Activated CD4-positive, alpha-beta T cell treated with anti-CD3 and anti-CD28 coated beads for 36 hours (primary cell): ENCODE results near the gene ARHGDIA. TPM values are rescaled to one million over a fixed set of nuclear protein-coding genes. Genes with fewer than 3 reads are reported as not detected.
"Not testable (repeated sequence)": the region's sequence is repeated elsewhere in the genome, so short reads cannot be mapped to it uniquely, and the experiment has no call there.

Source experiments
- ATAC-seq: fragments of 200-7000 bp; cut with Tn5 transposase; one replicate; pipeline ENCODE4 v1.10.0; 2021; ENCODE audit warnings: mild to moderate bottlenecking, moderate library complexity
- CTCF ChIA-PET: fragments of 350-600 bp; sonication (Branson Sonifier 250); formaldehyde crosslinking; loops from one replicate; lab custom pipeline; 2021; ENCODE audit warnings: antibody characterized with exemption; lab: Charles Lee
- POLR2A ChIA-PET: fragments of 350-600 bp; sonication (Branson Sonifier 250); formaldehyde crosslinking; loops from one replicate; lab custom pipeline; 2021; ENCODE audit warnings: antibody characterized with exemption, inconsistent platforms; lab: Charles Lee
- DNase-seq: peaks from one replicate; pipeline ENCODE4 v3.0.0-alpha.2; 2020
- H3K27ac Mint-ChIP-seq: one replicate; pipeline ENCODE4 v1.8.0; 2021; ENCODE audit warnings: mixed read lengths
- H3K27me3 Mint-ChIP-seq: one replicate; pipeline ENCODE4 v1.8.0; 2021; ENCODE audit warnings: mixed read lengths
- H3K36me3 Mint-ChIP-seq: one replicate; pipeline ENCODE4 v1.8.0; 2021; ENCODE audit warnings: low read depth, mixed read lengths
- H3K4me1 Mint-ChIP-seq: one replicate; pipeline ENCODE4 v1.8.0; 2021; ENCODE audit warnings: mixed read lengths
- H3K4me3 Mint-ChIP-seq: one replicate; pipeline ENCODE4 v1.8.0; 2021; ENCODE audit warnings: mild to moderate bottlenecking, moderate library complexity, mixed read lengths
- H3K9me3 Mint-ChIP-seq: one replicate; pipeline ENCODE4 v1.8.0; 2021; ENCODE audit warnings: low read depth, mixed read lengths
- intact Hi-C, 2 experiments: fragments of 100-400 bp; cut with DNase I in 1 of 2; cut with micrococcal nuclease in 1 of 2; formaldehyde crosslinking; loops; one replicate each; pipeline versions ENCODE4 v1.14.2 to v1.15.1; 2022 to 2024; cut with DNase I, micrococcal nuclease
- total RNA-seq, 2 experiments: library from RNA; stranded (reverse); gene quantifications; one replicate each; pipeline ENCODE4 v1.2.3, GENCODE V29; 2021

The ARHGDIA gene
- total RNA-seq = 100 to 1,000 TPM; 513 to 661 TPM

DNA sequence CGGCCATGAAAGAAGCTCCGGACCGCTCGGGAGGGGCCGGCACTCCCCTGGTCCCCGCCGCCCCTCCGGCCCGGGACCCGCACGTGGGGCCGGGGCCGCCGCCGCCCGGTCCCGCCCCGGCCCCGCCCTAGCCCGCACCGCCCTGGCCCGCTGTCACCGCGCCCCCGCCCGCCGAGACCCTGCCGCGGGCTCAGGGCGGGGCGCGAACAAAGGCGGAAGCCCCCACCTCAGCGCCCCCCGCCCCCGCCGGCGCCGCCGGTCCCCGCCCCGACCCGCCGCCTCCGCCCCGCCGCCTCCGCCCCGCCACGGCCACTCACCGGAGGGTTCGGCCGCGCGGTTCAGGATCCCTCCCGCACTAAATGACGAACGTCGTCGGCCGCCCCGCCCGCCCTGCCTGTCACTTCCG lies at the start of gene ARHGDIA:
Gene ARHGDIA (minus strand): TSS at position 357 of the 406 bp plus-strand sequence. CDS start 1,407 bp downstream, outside the sequence.
- DNase-seq (no peak), ATAC-seq (peak; percentile 45)
- H3K4me1 Mint-ChIP-seq = peaks cover 34% of the 10 kb centered on the region
- intact Hi-C loops = loop anchor here (1.0 to 2.0 kb wide), 11 partner anchors 10 to 626 kb away; partner anchors contain the start of genes ALYREF (in 2 of the 2), ANAPC11 (in 2 of the 2), ASPSCR1 (in 1 of the 2) and FASN (in 1 of the 2)
- no peaks in the 10 kb centered on the region for H3K9me3 Mint-ChIP-seq
- no peaks in the 10 kb centered on the region for H3K27me3 Mint-ChIP-seq
- peaks cover 33% of the 10 kb centered on the region for H3K36me3 Mint-ChIP-seq
- H3K27ac Mint-ChIP-seq = peak within 1 kb of the TSS; percentile 92
- H3K4me3 Mint-ChIP-seq = peak within 1 kb of the TSS; percentile 87
- CTCF ChIA-PET = interaction anchor here (2.6 kb wide), 1 partner anchor 15 kb away, joined by 14 read pairs; no protein-coding TSS in a partner anchor
- POLR2A ChIA-PET = interaction anchor here (1.2 kb wide), 1 partner anchor 46 kb away, joined by 6 read pairs; no protein-coding TSS in a partner anchor

DNA sequence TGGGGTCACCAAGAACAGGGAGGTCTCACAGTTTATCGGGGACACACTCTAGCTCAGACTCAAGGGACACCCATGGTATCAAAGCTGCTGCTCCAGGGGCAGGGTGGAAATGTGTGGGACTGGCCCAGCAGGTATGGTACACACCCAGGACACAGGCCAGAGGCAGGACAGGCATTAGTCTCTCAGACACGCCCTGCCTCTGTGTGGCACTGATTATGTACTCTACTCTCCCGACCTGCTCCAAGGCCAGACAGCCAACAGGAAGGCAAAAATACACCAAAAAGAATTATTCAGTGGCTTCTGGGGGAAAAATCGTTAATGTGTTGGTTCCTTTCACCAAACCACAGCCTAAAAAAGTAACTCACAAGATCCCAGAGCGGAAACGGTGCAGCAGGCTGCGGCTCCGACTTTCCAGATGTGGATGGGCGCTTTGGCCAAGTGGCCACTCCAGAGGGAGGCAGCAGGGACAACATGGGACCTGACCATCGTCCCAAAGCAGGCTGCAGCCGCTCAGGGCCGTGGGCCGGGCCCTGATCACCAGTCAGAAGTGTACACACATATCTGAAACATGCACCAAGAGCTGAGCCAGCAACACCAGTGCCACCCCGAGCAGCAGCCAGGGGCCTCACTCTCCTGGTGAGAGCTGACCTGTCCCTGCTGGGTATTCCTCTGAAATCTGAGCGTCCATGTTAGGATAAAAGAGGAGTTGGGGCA lies 47.9 kb upstream of the ARHGDIA start:
- POLR2A ChIA-PET = no interaction called here
- Mint-ChIP-seq H3K36me3 (peaks cover 33% of the 10 kb centered on the region), H3K27me3 (no peaks in the 10 kb centered on the region), H3K9me3 (no peaks in the 10 kb centered on the region), H3K4me1 (peaks cover 27% of the 10 kb centered on the region), H3K4me3 (peak overlapping the region; percentile 85), H3K27ac (peak overlapping the region; percentile 58)
- no peak for DNase-seq
- CTCF ChIA-PET = no interaction called here
- intact Hi-C loops = loop anchor here in 1 of 2 experiments (1.0 to 10.0 kb wide), 8 partner anchors 8 to 536 kb away; partner anchors contain the start of genes ALYREF, ANAPC11, ASPSCR1 and CYBC1
- no peak for ATAC-seq

DNA sequence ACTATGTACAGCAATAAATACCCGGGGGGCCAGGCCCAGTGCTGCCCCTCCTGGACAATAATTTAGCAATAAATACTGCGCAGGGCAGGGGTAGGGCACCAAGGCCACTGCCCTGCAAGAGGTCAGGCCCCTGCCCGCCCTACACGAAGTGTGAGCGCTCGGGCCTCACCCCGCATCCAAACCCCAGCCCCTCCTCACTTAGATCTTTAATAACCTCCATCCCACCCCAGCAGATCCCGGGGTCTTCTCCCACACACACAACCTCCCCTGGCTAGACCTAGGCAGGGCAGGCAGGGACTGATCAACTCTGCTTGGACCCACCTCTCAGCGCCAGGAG lies 47.2 kb upstream of the ARHGDIA start:
- CTCF ChIA-PET, H3K27me3 Mint-ChIP-seq, H3K9me3 Mint-ChIP-seq, DNase-seq, POLR2A ChIA-PET: not testable (repeated sequence)
- ATAC-seq = peak; percentile 25
- Mint-ChIP-seq H3K4me3 (peak overlapping the region; percentile 85), H3K4me1 (peaks cover 25% of the 10 kb centered on the region), H3K27ac (peak overlapping the region; percentile 58), H3K36me3 (peaks cover 38% of the 10 kb centered on the region)
- intact Hi-C loops = loop anchor here in 1 of 2 experiments (1.0 to 10.0 kb wide), 8 partner anchors 9 to 536 kb away; partner anchors contain the start of genes ALYREF, ANAPC11, ASPSCR1 and CYBC1

DNA sequence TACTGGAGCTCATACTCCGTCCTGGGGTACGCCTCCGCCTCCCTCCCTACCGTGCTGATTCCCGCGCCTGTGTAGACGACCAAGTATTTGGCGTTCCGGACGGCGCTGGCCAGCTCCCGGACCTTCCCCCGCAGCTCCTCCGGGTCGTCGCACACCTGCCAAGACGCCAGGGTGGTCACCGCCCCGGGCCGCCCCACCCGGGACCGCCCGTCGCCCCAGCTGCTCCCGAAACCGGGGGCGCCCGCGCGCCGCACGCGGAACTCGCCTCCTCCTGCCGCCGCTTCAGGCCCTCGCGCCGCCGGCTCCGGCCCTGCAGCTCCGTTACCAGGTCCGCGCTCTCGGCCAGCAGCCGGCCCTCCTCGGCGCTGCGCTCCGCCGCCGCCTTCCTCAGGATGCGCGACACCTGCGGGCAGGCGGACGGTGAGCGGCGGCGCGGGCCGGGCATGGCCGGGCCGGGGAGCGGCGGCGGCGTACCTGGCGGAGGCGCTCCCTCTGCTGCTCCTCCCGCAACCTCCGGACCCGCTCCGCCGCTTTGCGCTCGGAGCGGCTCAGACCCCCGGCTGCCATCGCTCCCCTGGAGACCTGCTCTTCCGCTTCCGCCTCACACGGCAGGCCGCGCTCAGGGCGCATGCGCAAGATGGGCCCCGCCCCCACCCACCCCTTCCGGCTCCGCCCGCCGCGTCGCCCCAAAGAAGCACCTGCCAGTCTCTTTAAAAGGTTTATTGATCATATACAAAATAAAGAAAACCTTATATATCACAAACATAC lies 46.6 kb upstream of the ARHGDIA start, which contains the start of gene SIRT7:
Gene SIRT7 (minus strand): TSS at position 612 of the 768 bp plus-strand sequence. CDS start 45 bp downstream, at position 567.
- ChIA-PET CTCF (interaction anchor here (0.6 to 1.2 kb wide), 4 partner anchors 35 to 46 kb away, joined by 4 read pairs; no protein-coding TSS in a partner anchor), POLR2A (interaction anchor here (0.8 to 1.1 kb wide), 2 partner anchors 48 to 105 kb away, joined by 3 to 6 read pairs; partner anchors contain the start of gene CENPX)
- Mint-ChIP-seq H3K4me3 (peak within 1 kb of the TSS; percentile 85), H3K9me3 (no peaks in the 10 kb centered on the region), H3K27ac (peak within 1 kb of the TSS; percentile 82), H3K27me3 (no peaks in the 10 kb centered on the region), H3K36me3 (peaks cover 42% of the 10 kb centered on the region), H3K4me1 (peaks cover 23% of the 10 kb centered on the region)
- intact Hi-C loops = loop anchor here in 1 of 2 experiments (1.0 to 10.0 kb wide), 8 partner anchors 10 to 537 kb away; partner anchors contain the start of genes ALYREF, ANAPC11, ASPSCR1 and CYBC1
- DNase-seq (peak; percentile 90), ATAC-seq (peak; percentile 87)

DNA sequence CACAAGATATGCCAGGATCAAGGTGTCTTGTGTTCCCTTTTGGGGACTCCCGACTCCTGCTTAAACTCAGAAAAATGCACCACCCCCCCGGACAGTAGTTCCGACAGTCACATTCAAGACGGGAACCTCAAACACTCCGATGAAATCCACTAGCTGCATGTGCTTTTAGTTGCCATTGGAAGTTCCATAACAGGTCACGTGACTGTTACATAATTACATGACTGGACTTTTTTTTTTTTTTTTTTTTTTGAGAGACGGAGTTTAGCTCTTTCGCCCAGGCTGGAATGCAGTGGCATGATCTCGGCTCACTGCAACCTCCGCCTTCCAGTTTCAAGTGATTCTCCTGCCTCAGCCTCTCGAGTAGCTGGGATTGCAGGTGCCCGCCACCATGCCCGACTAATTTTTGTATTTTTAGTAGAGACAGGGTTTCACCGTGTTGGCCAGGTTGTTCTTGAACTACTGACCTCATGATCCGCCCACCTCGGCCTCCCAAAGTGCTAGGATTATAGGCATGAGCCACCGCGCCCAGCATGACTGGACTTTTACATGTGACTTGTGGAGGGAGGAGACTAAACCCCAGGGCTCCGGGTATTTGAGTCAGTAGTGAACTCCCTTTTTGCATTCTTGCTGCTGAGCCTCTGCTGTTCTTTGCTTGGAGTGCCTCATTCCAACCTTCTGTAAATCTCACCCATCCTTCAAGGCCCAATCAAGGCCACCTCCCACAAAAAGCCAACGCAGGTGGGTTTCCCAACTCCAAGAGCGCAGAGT lies 45.3 kb upstream of the ARHGDIA start:
- H3K4me1 Mint-ChIP-seq = peaks cover 27% of the 10 kb centered on the region
- no peaks in the 10 kb centered on the region for H3K9me3 Mint-ChIP-seq
- peak overlapping the region; percentile 85 for H3K4me3 Mint-ChIP-seq
- peak overlapping the region; percentile 78 for H3K27ac Mint-ChIP-seq
- ChIA-PET POLR2A (interaction anchor here (0.6 to 1.4 kb wide), 5 partner anchors 23 to 231 kb away, joined by 3 to 6 read pairs (median 4); no protein-coding TSS in a partner anchor), CTCF (interaction anchor here (1.2 kb wide), 1 partner anchor 45 kb away, joined by 4 read pairs; no protein-coding TSS in a partner anchor)
- ATAC-seq (no peak), DNase-seq (no peak)
- peaks cover 47% of the 10 kb centered on the region for H3K36me3 Mint-ChIP-seq
- intact Hi-C loops = loop anchor here in 1 of 2 experiments (10.0 kb wide), 1 partner anchor 538 kb away; the partner anchor contains the start of genes CYBC1 and NARF
- H3K27me3 Mint-ChIP-seq = no peaks in the 10 kb centered on the region

DNA sequence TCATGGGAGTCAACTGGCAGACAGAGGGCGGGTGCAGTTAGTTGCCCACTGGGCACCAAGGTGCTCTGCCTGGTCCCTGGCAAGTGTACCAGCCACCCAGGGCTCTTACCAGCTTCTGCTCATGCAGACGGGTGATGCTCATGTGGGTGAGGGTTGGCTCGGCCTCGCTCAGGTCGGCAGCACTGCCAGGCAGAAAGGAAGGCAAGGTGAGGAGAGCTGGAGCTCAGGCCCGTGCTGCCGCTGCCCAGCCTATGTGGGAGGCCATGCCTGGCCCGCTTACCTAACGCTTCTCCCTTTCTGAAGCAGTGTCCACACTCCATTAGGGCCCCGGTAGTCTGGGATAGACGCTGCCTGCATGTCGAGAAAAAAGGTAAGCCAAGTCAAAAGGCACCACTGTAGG lies 44.2 kb upstream of the ARHGDIA start:
- DNase-seq = no peak
- intact Hi-C loops = loop anchor here in 1 of 2 experiments (10.0 kb wide), 1 partner anchor 539 kb away; the partner anchor contains the start of genes CYBC1 and NARF
- POLR2A ChIA-PET = no interaction called here

DNA sequence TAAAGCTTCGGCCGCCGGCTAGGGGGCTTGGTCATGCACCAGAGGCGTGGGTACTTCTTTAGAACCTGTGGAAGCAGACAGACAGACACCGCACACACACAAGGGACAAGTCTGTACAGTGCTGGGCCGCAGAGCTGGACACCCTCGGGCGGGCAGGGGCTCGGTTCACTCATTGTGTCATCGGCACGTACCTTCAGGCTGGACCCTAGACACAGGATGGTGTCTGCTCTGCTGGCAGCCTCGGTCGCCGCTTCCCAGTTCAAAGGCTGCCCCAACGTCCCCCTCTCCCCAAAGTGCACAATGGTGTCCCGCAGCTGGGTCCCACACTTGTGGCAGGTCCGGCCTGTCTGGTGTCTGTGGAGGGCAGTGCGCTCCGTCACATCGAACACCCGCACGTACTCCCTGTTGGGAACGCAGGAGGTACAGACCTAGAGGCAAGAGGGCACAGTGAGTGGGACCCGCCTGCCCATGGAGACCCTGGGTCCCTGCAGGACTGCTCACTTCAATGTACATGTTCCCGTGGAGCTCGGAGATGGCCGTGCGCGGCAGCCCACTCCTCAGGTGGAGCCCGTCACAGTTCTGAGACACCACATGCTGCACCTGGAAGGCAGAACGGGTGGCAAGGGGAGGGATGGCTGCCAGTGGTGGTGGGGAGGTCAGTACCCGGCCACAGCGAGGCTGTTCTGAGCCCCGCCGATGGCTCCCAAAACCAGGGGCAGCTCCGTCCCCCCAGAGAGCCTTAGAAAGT lies 43.1 kb upstream of the ARHGDIA start:
- Mint-ChIP-seq H3K4me1 (peaks cover 32% of the 10 kb centered on the region), H3K27me3 (no peaks in the 10 kb centered on the region), H3K4me3 (no peak overlapping the region), H3K27ac (no peak overlapping the region), H3K9me3 (no peaks in the 10 kb centered on the region), H3K36me3 (peaks cover 43% of the 10 kb centered on the region)
- POLR2A ChIA-PET = no interaction called here
- DNase-seq = no peak
- intact Hi-C loops = loop anchor here in 1 of 2 experiments (5.0 to 10.0 kb wide), 3 partner anchors 362 to 783 kb away; partner anchors contain the start of genes CYBC1, FAAP100, NARF and RAB40B
- no peak for ATAC-seq
- CTCF ChIA-PET = no interaction called here

More for the DNA sequence above, 44.2 kb upstream of the ARHGDIA start:
- Mint-ChIP-seq H3K9me3 (no peaks in the 10 kb centered on the region), H3K27ac (no peak overlapping the region), H3K4me3 (no peak overlapping the region), H3K36me3 (peaks cover 43% of the 10 kb centered on the region), H3K27me3 (no peaks in the 10 kb centered on the region), H3K4me1 (peaks cover 27% of the 10 kb centered on the region)
- CTCF ChIA-PET = no interaction called here
- ATAC-seq = no peak

DNA sequence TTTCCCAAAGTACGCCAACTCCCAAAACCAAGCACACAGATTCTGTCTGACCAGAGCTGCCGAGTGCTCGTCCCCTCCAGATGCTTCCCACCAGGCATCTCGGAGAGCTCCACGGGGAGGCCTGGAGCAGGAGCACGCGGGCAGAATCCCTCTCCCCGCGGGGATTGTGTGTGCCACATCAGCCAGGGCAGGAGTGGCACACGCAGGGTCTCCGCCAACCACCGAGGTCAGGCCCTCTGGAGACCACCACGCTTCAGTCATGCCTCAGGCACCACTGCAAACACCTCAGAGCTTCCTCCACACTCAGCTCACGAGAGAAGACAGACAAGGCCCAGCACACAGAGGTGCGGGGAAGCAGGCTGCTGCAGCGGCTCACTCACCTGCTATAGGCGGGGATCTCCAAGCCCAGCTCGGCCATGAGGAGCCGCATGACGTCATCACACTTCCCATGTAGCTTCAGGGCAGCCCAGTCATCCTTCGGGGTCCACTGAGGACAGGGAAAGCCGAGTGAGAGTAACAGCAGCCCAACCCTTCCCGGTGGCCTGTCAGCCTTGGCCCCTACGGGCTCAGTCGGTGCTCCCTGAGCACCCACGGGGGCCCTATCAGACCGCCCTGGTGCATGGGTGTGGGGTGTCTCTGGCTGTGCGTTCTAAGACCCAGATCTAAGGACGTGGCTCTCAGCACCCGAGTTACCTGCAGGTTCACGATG lies 42.4 kb upstream of the ARHGDIA start:
- ATAC-seq = no peak
- no peak overlapping the region for H3K4me3 Mint-ChIP-seq
- DNase-seq = no peak
- intact Hi-C loops = loop anchor here in 1 of 2 experiments (5.0 to 10.0 kb wide), 3 partner anchors 361 to 784 kb away; partner anchors contain the start of genes CYBC1, FAAP100, NARF and RAB40B
- peaks cover 27% of the 10 kb centered on the region for H3K4me1 Mint-ChIP-seq
- H3K36me3 Mint-ChIP-seq = peaks cover 44% of the 10 kb centered on the region
- ChIA-PET POLR2A (no interaction called here), CTCF (interaction anchor here (0.7 kb wide), 1 partner anchor 11 kb away, joined by 3 read pairs; no protein-coding TSS in a partner anchor)
- no peaks in the 10 kb centered on the region for H3K9me3 Mint-ChIP-seq
- no peak overlapping the region for H3K27ac Mint-ChIP-seq
- no peaks in the 10 kb centered on the region for H3K27me3 Mint-ChIP-seq
